ENCODE data around the gene APMAP.

- TF ChIP-seq POLR2A (IDR thresholded peaks at IDR 0.05; ENCODE audit: low read length) (no peak), GATA1 (IDR thresholded peaks at IDR 0.05; ENCODE audit: low read depth, low read length) (no peak)
Measured at GRCh38 chr20:24934101-24934661, 58.4 kb downstream of the APMAP start.
